ENCODE results near the gene PRPSAP2. TPM values are rescaled to one million over a fixed set of nuclear protein-coding genes. Genes with fewer than 3 reads are reported as not detected.

PRPSAP2 gene
- total and polyA plus RNA-seq, 2 of the 8 experiments (the other 6 are each of a cell fraction or from before 2014, with no cell fraction given): 28.7 to 50.5 TPM

DNA sequence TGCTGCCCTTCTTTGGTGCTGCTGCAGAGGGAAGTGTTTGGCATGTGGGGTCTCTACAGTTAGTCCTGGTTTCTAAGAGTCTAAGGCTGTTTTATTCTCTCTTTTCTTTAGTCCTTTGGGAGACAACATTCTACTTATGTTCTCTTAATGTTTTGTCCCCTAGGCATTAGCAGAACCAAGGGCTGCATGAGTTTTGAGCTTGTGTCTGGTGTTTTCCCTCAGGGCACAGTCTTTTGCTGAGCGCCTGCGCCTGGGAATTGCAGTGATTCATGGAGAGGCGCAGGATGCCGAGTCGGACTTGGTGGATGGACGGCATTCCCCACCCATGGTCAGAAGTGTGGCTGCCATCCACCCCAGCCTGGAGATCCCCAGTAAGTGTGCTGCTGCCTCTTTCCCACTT is 53.0 kb downstream of the PRPSAP2 start (continued):
- TF ChIP-seq RAD21 (IDR thresholded peaks at IDR 0.05 in 1 of 2, conservative IDR thresholded peaks at IDR 0.05 in 1 of 2; ENCODE audit: low read depth in 2 of 2, low read length in 2 of 2) (no peak), RXRA (IDR thresholded peaks at IDR 0.05; ENCODE audit: insufficient read depth, low read depth, low read length) (no peak), CHD1 (IDR thresholded peaks at IDR 0.05; ENCODE audit: low read depth, low read length) (no peak)

All from H1 (cell line).